Naive thymus-derived CD4-positive, alpha-beta T cell (primary cell): ENCODE results near the gene TRAF2. TPM values are rescaled to one million over a fixed set of nuclear protein-coding genes. Genes with fewer than 3 reads are reported as not detected.

Experiments
- ATAC-seq: fragments of 150-1000 bp; cut with Tn5 transposase; 2 replicates; pipeline ENCODE4 v1.10.0; 2021; ENCODE audit warnings: mild to moderate bottlenecking, moderate library complexity
- CTCF ChIA-PET: fragments of 350-600 bp; sonication (Branson Sonifier 250); formaldehyde crosslinking; loops from one replicate; lab custom pipeline; 2021; ENCODE audit warnings: antibody characterized with exemption; lab: Charles Lee
- POLR2A ChIA-PET: fragments of 350-600 bp; sonication (Branson Sonifier 250); formaldehyde crosslinking; loops from one replicate; lab custom pipeline; 2021; ENCODE audit warnings: antibody characterized with exemption, inconsistent platforms; lab: Charles Lee
- DNase-seq, 9 donors: peaks; one replicate each; pipeline versions ENCODE4 v3.0.0 to v3.0.0-alpha.2; 2020 to 2022; ENCODE audit warnings: mixed read lengths in 1 of 9
- H3K27ac ChIP-seq: one replicate; pipeline ENCODE4 v1.7.0; 2013; ENCODE audit warnings: mild to moderate bottlenecking, low read depth, low read length, moderate library complexity
- H3K27me3 ChIP-seq, 2 donors: one replicate each; pipeline ENCODE4 v1.7.0; 2013; ENCODE audit warnings: low read length in 2 of 2, mild to moderate bottlenecking in 2 of 2, moderate library complexity in 2 of 2; ENCODE audit not compliant: control insufficient read depth in 2 of 2, insufficient read depth in 2 of 2
- H3K36me3 ChIP-seq, 3 experiments: 1 replicate in 2 of 3; 2 replicates in 1 of 3; pipeline ENCODE4 v1.7.0; 2013; ENCODE audit warnings: low read length in 3 of 3, mild to moderate bottlenecking in 3 of 3, moderate library complexity in 1 of 3; ENCODE audit not compliant: insufficient read depth in 3 of 3, control insufficient read depth in 2 of 3
- H3K4me1 ChIP-seq, 2 donors: one replicate each; pipeline ENCODE4 v1.7.0; 2013; ENCODE audit warnings: low read length in 2 of 2, mild to moderate bottlenecking in 2 of 2, moderate library complexity in 1 of 2; ENCODE audit not compliant: control insufficient read depth in 2 of 2, insufficient read depth in 2 of 2
- H3K4me3 ChIP-seq: 2 replicates; pipeline ENCODE4 v1.7.0; 2013; ENCODE audit warnings: mild to moderate bottlenecking, low read length
- H3K9me3 ChIP-seq, 3 experiments: 1 replicate in 2 of 3; 2 replicates in 1 of 3; pipeline ENCODE4 v1.7.0; 2013; ENCODE audit warnings: low read length in 3 of 3; ENCODE audit not compliant: control insufficient read depth in 2 of 3
- H3K27ac Mint-ChIP-seq, 9 donors: one replicate each; pipeline ENCODE4 v1.8.0; 2020 to 2022; ENCODE audit warnings: mixed read lengths in 9 of 9, mild to moderate bottlenecking in 8 of 9, moderate library complexity in 5 of 9, inconsistent platforms in 2 of 9
- H3K27me3 Mint-ChIP-seq, 5 donors: one replicate each; pipeline ENCODE4 v1.8.0; 2021 to 2022; ENCODE audit warnings: mixed read lengths in 5 of 5, mild to moderate bottlenecking in 1 of 5
- H3K36me3 Mint-ChIP-seq, 5 donors: one replicate each; pipeline ENCODE4 v1.8.0; 2020 to 2022; ENCODE audit warnings: mixed read lengths in 5 of 5, mild to moderate bottlenecking in 3 of 5, inconsistent platforms in 1 of 5
- H3K4me1 Mint-ChIP-seq, 7 donors: one replicate each; pipeline ENCODE4 v1.8.0; 2020 to 2022; ENCODE audit warnings: mixed read lengths in 7 of 7, mild to moderate bottlenecking in 3 of 7, inconsistent platforms in 1 of 7
- H3K4me3 Mint-ChIP-seq, 10 donors: one replicate each; pipeline ENCODE4 v1.8.0; 2020 to 2022; ENCODE audit warnings: mild to moderate bottlenecking in 10 of 10, mixed read lengths in 10 of 10, moderate library complexity in 6 of 10, inconsistent platforms in 2 of 10
- H3K9me3 Mint-ChIP-seq, 11 donors: one replicate each; pipeline ENCODE4 v1.8.0; 2020 to 2022; ENCODE audit warnings: mixed read lengths in 11 of 11, mild to moderate bottlenecking in 4 of 11, inconsistent platforms in 1 of 11, moderate library complexity in 1 of 11
- intact Hi-C, 2 donors: fragments of 100-400 bp; cut with micrococcal nuclease; formaldehyde crosslinking; loops; one replicate each; pipeline ENCODE4 v1.15.1; 2023
- polyA plus RNA-seq, 2 donors: library from polyadenylated mRNA; unstranded; fragments of 300-500 nt; fragmentation: Illumina TruSeq; gene quantifications; one replicate each; pipeline ENCODE4 v1.2.3, GENCODE V29; 2021
- total RNA-seq, 6 experiments: library from RNA in 5 of 6; stranded (reverse) in 5 of 6; gene quantifications; 1 replicate in 5 of 6; 2 replicates in 1 of 6; pipeline ENCODE4 v1.2.3 and lab custom pipeline; 2021 to 2026

Gene TRAF2
- total and polyA plus RNA-seq, 7 experiments from 2014 or later, result 11.9 to 72.8 (median 29.1) TPM

DNA sequence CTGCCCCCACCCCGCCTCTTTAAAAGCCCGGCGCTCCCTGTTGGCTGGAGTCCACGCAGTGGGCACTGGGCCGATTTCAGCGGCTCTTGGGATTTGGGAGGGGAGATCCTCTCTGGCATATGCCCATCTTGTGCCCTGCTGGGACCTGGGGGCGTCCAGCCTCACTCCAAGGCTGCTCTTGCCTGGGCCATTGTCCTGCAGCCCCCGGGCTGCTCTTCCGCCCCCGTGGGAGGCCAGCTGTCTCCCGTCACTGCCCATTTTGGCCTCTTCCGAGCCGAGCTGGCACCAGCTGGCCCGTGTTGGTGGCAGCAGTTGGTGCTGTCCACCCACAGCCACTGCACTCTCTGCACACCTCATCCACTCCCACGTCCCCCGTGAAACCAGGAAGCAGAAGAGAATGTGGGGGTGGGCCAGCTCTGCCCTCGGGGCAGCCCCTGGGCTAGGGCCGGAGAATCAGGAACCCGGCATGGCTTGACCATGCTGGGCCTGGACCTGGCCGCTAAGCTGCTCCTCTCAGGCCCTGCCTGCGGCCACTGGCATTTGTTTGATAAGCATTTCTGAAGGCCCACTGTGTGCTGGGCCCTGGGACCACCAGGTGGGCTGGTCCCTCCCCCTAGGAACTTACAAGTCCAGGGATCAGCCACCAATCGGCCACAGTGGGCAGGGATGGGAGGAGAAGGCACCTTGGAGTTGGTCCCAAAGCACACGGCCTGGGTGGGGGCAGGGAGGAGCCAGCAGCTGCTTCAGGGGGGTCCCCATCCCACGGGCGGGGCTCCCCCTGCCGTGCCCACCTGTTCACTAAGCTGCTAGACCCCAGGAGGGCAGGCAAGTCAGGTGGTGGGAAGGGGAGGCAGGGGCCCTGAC is 60.9 kb downstream of the TRAF2 start:
- no peak overlapping the region for H3K4me3 ChIP-seq
- no peak for ATAC-seq
- ChIA-PET CTCF (interaction anchor here (0.8 to 1.4 kb wide), 2 partner anchors 81 to 88 kb away, joined by 3 read pairs; partner anchors contain the start of gene ABCA2), POLR2A (interaction anchor here (0.9 to 1.8 kb wide), 6 partner anchors 11 to 104 kb away, joined by 3 to 4 read pairs (median 3); no protein-coding TSS in a partner anchor)
- intact Hi-C loops, result loop anchor here (10.0 kb wide), 2 partner anchors 258 to 278 kb away; partner anchors contain the start of genes CYSRT1 (in 1 of the 2), NDOR1 (in 1 of the 2), RNF208 (in 1 of the 2) and RNF224 (in 1 of the 2)
- peaks cover 10 to 16% of the 10 kb centered on the region in 2 donors for H3K4me1 ChIP-seq
- H3K9me3 ChIP-seq, result no peaks in the 10 kb centered on the region
- no peaks in the 10 kb centered on the region for H3K27me3 ChIP-seq
- peak overlapping the region in 2 of 9 donors; percentile 24 to 52 for H3K27ac Mint-ChIP-seq
- H3K4me1 Mint-ChIP-seq, result peaks cover 0 to 17% (median 5%) of the 10 kb centered on the region in 7 donors
- no peaks in the 10 kb centered on the region for H3K27me3 Mint-ChIP-seq
- no peaks in the 10 kb centered on the region for H3K36me3 Mint-ChIP-seq
- DNase-seq, result peak in 1 of 9 donors; percentile 3
- H3K27ac ChIP-seq, result no peak overlapping the region
- peaks cover 0 to 10% (median 0%) of the 10 kb centered on the region in 3 experiments for H3K36me3 ChIP-seq
- H3K9me3 Mint-ChIP-seq, result no peaks in the 10 kb centered on the region
- H3K4me3 Mint-ChIP-seq, result no peak overlapping the region

DNA sequence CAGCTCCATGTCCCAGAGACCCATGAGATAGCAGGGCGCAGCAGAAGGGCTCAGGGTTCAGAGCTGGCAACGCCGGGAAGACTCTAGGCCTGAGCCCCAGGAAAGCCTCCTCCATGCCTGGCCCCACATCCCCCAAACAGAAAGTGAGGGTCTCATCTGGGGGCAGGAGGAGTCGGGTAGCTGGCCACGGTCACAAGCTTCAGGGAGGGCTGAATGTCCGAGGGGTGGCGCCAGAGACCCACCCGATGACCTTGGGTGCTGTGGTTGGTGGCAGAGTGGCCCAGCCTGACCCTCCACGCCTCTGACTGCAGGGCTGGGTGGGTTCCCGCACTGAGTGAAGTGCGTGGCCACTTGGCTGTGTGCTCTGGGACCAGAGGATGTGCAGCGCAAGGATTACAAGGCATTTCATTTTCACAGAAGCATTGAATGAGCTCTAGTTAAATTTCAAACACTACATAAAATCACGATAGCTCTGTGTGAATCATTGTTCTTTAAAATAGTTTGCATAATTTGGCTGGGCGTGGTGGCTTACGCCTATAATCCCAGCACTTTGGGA is 61.7 kb downstream of the TRAF2 start:
- intact Hi-C loops, result loop anchor here (2.0 to 10.0 kb wide), 3 partner anchors 87 to 277 kb away; partner anchors contain the start of genes CYSRT1 (in 1 of the 2), NDOR1 (in 1 of the 2), RNF208 (in 1 of the 2) and RNF224 (in 1 of the 2)
- peak in 1 of 9 donors; percentile 3 for DNase-seq
- H3K36me3 ChIP-seq, result peaks cover 0 to 4% (median 0%) of the 10 kb centered on the region in 3 experiments
- H3K4me3 ChIP-seq, result no peak overlapping the region
- peaks cover 10 to 16% of the 10 kb centered on the region in 2 donors for H3K4me1 ChIP-seq
- H3K36me3 Mint-ChIP-seq, result no peaks in the 10 kb centered on the region
- H3K27ac ChIP-seq, result no peak overlapping the region
- H3K9me3 ChIP-seq, result no peaks in the 10 kb centered on the region
- ChIA-PET POLR2A (interaction anchor here (0.9 to 1.8 kb wide), 5 partner anchors 10 to 105 kb away, joined by 3 to 4 read pairs (median 3); no protein-coding TSS in a partner anchor), CTCF (interaction anchor here (0.8 to 1.4 kb wide), 2 partner anchors 80 to 87 kb away, joined by 3 read pairs; partner anchors contain the start of gene ABCA2)
- peak overlapping the region in 5 of 9 donors; percentile 9 to 83 (median 45) for H3K27ac Mint-ChIP-seq
- ATAC-seq, result no peak
- peak overlapping the region in 9 of 10 donors; percentile 5 to 89 (median 53) for H3K4me3 Mint-ChIP-seq
- peaks cover 0 to 17% (median 5%) of the 10 kb centered on the region in 7 donors for H3K4me1 Mint-ChIP-seq
- H3K27me3 Mint-ChIP-seq, result no peaks in the 10 kb centered on the region
- no peaks in the 10 kb centered on the region for H3K27me3 ChIP-seq
- H3K9me3 Mint-ChIP-seq, result no peaks in the 10 kb centered on the region

DNA sequence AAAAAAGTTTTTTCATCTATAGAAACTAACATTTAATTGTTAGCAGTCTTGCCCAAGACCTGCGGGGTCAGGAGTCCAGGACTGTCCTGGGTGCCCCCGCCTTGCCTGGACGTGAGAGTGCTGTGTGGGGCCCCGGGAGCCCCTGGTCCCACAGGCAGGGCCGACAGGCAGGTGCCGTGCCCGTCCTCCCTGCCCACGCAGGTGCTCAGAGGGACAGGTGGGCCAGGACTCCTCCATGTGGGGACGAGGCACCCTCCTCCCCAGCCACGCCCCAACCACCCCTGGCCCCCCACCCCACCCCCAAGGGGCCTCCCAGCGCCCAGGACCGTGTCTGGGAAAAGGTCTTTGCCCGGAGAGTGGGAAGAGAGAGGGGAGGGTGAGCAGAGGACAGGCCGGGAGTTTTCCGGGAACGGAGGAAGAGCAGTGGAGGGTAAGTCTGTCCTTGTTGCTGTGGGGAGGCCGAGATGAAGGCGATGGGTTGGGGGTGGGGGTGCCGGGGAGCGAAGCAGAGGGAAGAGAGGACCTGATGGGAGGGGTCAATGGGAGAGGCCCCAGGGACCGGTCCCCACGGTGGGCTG is 63.0 kb downstream of the TRAF2 start:
- Histone ChIP-seq H3K36me3 (no peaks in the 10 kb centered on the region), H3K4me1 (peaks cover 7 to 16% of the 10 kb centered on the region in 2 donors), H3K9me3 (no peaks in the 10 kb centered on the region), H3K27ac (peak overlapping the region; percentile 81), H3K4me3 (peak overlapping the region; percentile 68), H3K27me3 (no peaks in the 10 kb centered on the region)
- ATAC-seq (no peak), DNase-seq (peak in 1 of 9 donors; percentile 8)
- CTCF ChIA-PET, result no interaction called here
- intact Hi-C loops, result loop anchor here (1.0 to 10.0 kb wide), 5 partner anchors 29 to 275 kb away; partner anchors contain the start of genes CYSRT1 (in 1 of the 2), NDOR1 (in 1 of the 2), PAXX (in 1 of the 2) and RNF208 (in 1 of the 2)
- POLR2A ChIA-PET, result no interaction called here
- H3K9me3 Mint-ChIP-seq, result no peaks in the 10 kb centered on the region
- no peaks in the 10 kb centered on the region for H3K36me3 Mint-ChIP-seq
- peaks cover 0 to 17% (median 5%) of the 10 kb centered on the region in 7 donors for H3K4me1 Mint-ChIP-seq
- H3K27ac Mint-ChIP-seq, result peak overlapping the region in 8 of 9 donors; percentile 74 to 89 (median 86)
- H3K27me3 Mint-ChIP-seq, result no peaks in the 10 kb centered on the region
- H3K4me3 Mint-ChIP-seq, result peak overlapping the region; percentile 73 to 89 (median 85)

- ChIA-PET CTCF (no interaction called here), POLR2A (interaction anchor here (0.7 to 1.7 kb wide), 2 partner anchors 10 to 78 kb away, joined by 4 read pairs; no protein-coding TSS in a partner anchor)
- Histone ChIP-seq H3K4me1 (peaks cover 4 to 13% of the 10 kb centered on the region in 2 donors), H3K4me3 (peak overlapping the region; percentile 68), H3K27me3 (no peaks in the 10 kb centered on the region), H3K27ac (peak overlapping the region; percentile 81), H3K9me3 (no peaks in the 10 kb centered on the region), H3K36me3 (no peaks in the 10 kb centered on the region)
- H3K27ac Mint-ChIP-seq, result peak overlapping the region; percentile 66 to 91 (median 86)
- no peaks in the 10 kb centered on the region for H3K9me3 Mint-ChIP-seq
- peaks cover 0 to 13% (median 0%) of the 10 kb centered on the region in 7 donors for H3K4me1 Mint-ChIP-seq
- peak overlapping the region; percentile 74 to 93 (median 86) for H3K4me3 Mint-ChIP-seq
- H3K27me3 Mint-ChIP-seq, result no peaks in the 10 kb centered on the region
- intact Hi-C loops, result loop anchor here (1.0 to 10.0 kb wide), 6 partner anchors 28 to 275 kb away; partner anchors contain the start of genes PAXX (in 2 of the 2), CYSRT1 (in 1 of the 2), NDOR1 (in 1 of the 2) and RNF208 (in 1 of the 2)
- DNase-seq, result peak; percentile 89 to 97 (median 95)
- H3K36me3 Mint-ChIP-seq, result no peaks in the 10 kb centered on the region
- peak; percentile 97 for ATAC-seq
Measured at GRCh38 chr9:136949817-136950655, 63.7 kb downstream of the TRAF2 start.

DNA sequence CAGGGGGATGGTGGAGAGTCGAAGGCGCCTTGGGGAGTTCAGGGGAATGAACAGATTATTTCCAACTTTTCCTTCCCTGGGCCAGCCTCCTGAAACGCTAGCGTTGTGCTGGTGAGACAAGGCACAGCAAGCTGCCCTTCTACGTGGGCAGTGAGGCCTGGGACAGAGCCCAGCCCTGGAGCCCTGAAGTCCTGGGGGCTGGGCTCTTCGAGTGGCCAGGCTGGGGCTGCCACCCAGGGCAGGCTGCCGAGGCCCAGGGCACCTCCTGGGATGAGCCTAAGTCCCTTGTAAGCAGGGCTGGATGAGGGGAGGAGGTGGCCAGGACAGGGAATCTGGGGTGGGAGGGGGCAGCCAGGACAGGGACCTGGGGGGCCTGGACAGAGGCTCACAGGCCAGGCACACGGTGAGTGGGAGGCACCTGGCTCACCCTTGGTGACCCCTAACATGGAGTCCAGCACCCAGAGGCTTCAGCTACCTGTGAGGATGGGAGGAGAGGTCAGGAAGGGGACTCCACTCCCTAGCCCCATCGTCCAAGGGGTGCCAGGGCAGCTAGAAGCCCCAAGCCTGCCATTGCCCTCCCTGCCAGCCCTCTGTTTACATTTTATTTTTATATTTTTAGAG is 64.5 kb downstream of the TRAF2 start:
- Mint-ChIP-seq H3K27ac (peak overlapping the region in 8 of 9 donors; percentile 74 to 91 (median 82)), H3K4me3 (peak overlapping the region; percentile 74 to 93 (median 86)), H3K9me3 (no peaks in the 10 kb centered on the region), H3K27me3 (no peaks in the 10 kb centered on the region), H3K4me1 (peaks cover 0 to 13% (median 0%) of the 10 kb centered on the region in 7 donors), H3K36me3 (no peaks in the 10 kb centered on the region)
- no peak for ATAC-seq
- Histone ChIP-seq H3K4me3 (peak overlapping the region; percentile 68), H3K27me3 (no peaks in the 10 kb centered on the region), H3K27ac (peak overlapping the region; percentile 81), H3K36me3 (no peaks in the 10 kb centered on the region), H3K9me3 (no peaks in the 10 kb centered on the region), H3K4me1 (peaks cover 0 to 10% of the 10 kb centered on the region in 2 donors)
- CTCF ChIA-PET, result no interaction called here
- intact Hi-C loops, result loop anchor here in 1 of 2 donors (5.0 kb wide), 1 partner anchor 42 kb away; the partner anchor contains the start of gene PAXX
- DNase-seq, result peak in 1 of 9 donors; percentile 12
- POLR2A ChIA-PET, result interaction anchor here (0.7 to 1.7 kb wide), 3 partner anchors 9 to 152 kb away, joined by 3 to 4 read pairs (median 4); no protein-coding TSS in a partner anchor
